ENCODE data around the gene BBLN.
"Not testable (repeated sequence)": the region's sequence is repeated elsewhere in the genome, so short reads cannot be mapped to it uniquely, and the experiment has no call there.

Gene BBLN

GRCh38 chr9:128127568-128127989, 32.5 kb upstream of the BBLN start, which contains the start of gene PTGES2:
Gene PTGES2 (minus strand): TSS chr9:128127729. CDS start chr9:128127717, 12 bp downstream.
- DNase-seq (ENCODE audit: low spot score), result peak; percentile 86
- TF ChIP-seq, protein P1, sequence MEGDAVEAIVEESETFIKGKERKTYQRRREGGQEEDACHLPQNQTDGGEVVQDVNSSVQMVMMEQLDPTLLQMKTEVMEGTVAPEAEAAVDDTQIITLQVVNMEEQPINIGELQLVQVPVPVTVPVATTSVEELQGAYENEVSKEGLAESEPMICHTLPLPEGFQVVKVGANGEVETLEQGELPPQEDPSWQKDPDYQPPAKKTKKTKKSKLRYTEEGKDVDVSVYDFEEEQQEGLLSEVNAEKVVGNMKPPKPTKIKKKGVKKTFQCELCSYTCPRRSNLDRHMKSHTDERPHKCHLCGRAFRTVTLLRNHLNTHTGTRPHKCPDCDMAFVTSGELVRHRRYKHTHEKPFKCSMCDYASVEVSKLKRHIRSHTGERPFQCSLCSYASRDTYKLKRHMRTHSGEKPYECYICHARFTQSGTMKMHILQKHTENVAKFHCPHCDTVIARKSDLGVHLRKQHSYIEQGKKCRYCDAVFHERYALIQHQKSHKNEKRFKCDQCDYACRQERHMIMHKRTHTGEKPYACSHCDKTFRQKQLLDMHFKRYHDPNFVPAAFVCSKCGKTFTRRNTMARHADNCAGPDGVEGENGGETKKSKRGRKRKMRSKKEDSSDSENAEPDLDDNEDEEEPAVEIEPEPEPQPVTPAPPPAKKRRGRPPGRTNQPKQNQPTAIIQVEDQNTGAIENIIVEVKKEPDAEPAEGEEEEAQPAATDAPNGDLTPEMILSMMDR (IDR thresholded peaks at IDR 0.05; ENCODE audit: extremely low read depth, missing control alignments), result no peak

DNA sequence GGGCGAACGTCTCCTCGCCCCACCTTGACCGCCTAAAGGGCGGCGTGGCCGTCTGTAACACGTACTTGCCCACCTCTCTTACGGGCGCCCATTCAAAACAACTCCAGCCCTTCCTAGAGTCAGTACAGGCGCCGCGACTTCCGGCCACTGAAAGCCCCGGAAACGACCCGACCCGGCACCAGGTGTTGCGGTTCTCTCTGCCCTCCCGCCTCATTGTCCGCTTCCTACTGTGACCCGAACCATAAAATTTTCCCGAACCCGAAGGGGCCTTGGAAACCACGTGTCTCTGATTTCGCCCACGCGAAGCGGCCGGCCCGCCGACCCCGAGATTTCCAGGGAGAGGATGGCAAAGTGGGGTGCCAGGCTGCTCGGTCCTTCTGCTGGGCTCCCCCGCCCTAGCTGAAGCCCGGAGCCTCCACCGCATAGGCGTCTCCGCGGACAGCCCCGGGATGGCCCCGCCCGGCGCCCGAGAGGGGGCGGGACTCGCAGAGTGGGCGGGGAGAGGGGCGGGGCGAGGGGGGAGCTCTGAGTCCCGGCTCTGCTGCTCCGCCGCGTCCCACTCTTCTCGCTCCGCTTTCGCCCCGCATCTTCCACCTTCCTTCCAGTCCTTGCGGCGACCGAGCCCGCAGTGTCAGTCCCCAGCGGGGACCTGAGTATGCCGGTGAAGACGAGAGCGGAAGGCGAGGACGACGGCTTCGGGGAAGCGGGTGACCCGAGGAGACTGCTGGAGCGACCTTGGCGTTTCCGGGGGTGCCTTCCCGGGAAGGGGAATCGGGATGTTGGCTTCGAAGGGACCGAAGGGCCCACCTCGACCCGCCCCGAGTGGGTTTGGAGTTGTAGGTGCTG, 31.9 kb upstream of the BBLN start:
- TF ChIP-seq, protein P1 (IDR thresholded peaks at IDR 0.05; ENCODE audit: extremely low read depth, missing control alignments), result no peak
- DNase-seq (ENCODE audit: low spot score), result peak; percentile 92

GRCh38 chr9:128128836-128129590, 31.1 kb upstream of the BBLN start:
- DNase-seq (ENCODE audit: low spot score), result no peak
- TF ChIP-seq, protein P1 (IDR thresholded peaks at IDR 0.05; ENCODE audit: extremely low read depth, missing control alignments), result no peak

DNA sequence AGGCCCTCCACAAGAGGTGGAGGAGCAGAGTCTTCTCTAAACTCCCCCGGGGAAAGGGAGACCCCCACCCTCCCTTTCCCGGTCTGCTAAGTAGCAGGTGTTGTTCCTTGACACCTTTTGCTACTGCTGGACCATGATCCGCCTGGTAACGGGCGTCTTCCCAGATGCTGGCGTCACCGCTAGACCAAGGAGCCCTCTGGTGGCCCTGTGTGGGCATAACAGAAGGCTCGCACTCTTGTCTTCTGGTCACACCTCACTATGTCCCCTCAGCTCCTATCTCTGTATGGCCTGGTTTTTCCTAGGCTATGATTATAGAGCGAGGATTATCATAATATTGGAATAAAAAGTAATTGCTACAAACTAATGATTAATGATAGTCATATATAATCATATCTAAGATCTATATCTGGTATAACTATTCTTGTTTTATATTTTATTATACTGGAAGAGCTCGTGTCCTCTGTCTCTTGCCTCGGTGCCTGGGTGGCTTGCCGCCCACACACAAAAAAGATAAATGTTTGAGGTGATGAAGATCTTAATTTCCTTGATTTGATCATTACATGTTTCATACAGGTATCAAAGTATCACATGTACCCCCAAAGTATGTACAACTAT, 30.0 kb upstream of the BBLN start:
- TF ChIP-seq, protein P1 (IDR thresholded peaks at IDR 0.05; ENCODE audit: extremely low read depth, missing control alignments), result peak; percentile 25
- not testable (repeated sequence) for DNase-seq (ENCODE audit: low spot score)

GRCh38 chr9:128130651-128131050, 29.4 kb upstream of the BBLN start:
- DNase-seq (ENCODE audit: low spot score), result not testable (repeated sequence)

- DNase-seq (ENCODE audit: low spot score), result not testable (repeated sequence)
Observed at GRCh38 chr9:128131346-128131745, 28.7 kb upstream of the BBLN start.

GRCh38 chr9:128132139-128132538, 27.9 kb upstream of the BBLN start:
- DNase-seq (ENCODE audit: low spot score), result not testable (repeated sequence)

DNA sequence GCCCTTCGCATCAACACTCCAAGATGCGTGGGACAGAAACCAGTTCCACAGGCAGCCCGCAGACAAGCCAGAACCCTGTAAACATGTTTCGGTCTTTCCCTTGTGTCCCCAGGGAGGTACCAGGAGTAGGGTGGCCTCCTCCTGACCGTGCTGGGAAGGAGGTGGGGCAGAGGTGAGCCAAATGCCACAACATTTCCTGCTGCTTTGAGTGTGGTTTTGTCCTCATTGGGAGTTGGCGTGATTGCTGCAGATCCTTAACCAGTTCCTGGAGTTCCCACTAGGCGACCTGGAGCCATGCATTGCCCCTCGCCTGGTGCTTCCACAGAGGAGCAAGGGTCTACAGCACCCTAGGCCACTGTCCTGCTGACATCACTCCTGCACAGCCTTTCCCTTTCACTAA, 24.5 kb upstream of the BBLN start:
- DNase-seq (ENCODE audit: low spot score), result not testable (repeated sequence)
